Measurements from ENCODE around the gene CYB5R3.
"Not testable (repeated sequence)": the region's sequence is repeated elsewhere in the genome, so short reads cannot be mapped to it uniquely, and the experiment has no call there.

GRCh38 chr22:42677936-42678335 is 28.7 kb upstream of the CYB5R3 start:
- TF ChIP-seq CTCF (IDR thresholded peaks at IDR 0.05); EP300 (IDR thresholded peaks at IDR 0.05); RFX5 (IDR thresholded peaks at IDR 0.05); POLR2A (IDR thresholded peaks at IDR 0.05; ENCODE audit: low read length); CHD2 (IDR thresholded peaks at IDR 0.05; ENCODE audit: low read length, partially characterized antibody); ESRRA (IDR thresholded peaks at IDR 0.05; ENCODE audit: borderline replicate concordance, low read length); RAD21 (conservative IDR thresholded peaks at IDR 0.05 in 1 of 2, IDR thresholded peaks at IDR 0.05 in 1 of 2); REST (IDR thresholded peaks at IDR 0.05); USF2 (IDR thresholded peaks at IDR 0.05); RCOR1 (IDR thresholded peaks at IDR 0.05; ENCODE audit: low read depth, low read length); HES2 (IDR thresholded peaks at IDR 0.05); HOXB5 (CRISPR knock-in tag; IDR thresholded peaks at IDR 0.05); CHD4 (IDR thresholded peaks at IDR 0.05; ENCODE audit: borderline replicate concordance): not testable (repeated sequence)
